ENCODE data around the gene HSD17B12.

DNA sequence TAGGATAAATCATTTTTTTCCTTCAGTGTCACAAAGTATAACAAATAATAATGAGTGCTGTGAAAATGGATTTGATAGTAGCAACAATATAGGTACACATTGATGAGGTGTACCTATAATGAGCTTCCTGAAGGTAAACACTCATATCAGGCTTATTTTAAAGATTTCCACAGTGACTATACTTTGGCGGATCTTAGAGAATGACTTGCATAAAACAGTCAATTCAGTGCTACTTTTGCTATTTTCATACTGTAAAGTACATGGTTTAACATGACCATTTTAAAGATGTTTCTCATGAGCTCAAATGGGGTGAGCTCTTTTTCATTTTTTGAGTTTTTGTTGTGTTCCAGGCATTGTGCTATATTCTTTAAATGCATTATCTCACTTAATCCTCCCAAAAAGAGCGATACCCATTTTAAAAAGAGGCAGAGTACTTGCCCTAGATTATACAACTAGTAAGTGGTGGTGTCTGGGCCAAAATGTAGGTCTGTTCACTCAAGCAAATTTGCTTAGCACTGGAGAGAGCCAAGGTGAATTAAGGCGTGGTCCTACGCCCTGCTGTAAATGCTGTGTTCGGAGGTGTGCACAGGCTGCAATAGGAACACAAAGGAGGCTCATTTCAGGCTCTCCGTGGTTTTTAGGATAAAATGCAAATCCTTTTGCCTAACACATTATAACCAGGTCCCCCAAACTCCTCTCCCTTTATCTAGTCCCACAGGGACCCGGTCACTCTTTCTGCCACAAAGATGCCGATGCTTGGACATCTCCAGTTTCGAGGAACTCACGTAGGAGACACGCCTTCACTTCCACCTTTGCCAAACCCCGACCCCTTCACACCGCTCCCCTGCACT is 199.5 kb downstream of the HSD17B12 start:
- TF ChIP-seq, protein P1, sequence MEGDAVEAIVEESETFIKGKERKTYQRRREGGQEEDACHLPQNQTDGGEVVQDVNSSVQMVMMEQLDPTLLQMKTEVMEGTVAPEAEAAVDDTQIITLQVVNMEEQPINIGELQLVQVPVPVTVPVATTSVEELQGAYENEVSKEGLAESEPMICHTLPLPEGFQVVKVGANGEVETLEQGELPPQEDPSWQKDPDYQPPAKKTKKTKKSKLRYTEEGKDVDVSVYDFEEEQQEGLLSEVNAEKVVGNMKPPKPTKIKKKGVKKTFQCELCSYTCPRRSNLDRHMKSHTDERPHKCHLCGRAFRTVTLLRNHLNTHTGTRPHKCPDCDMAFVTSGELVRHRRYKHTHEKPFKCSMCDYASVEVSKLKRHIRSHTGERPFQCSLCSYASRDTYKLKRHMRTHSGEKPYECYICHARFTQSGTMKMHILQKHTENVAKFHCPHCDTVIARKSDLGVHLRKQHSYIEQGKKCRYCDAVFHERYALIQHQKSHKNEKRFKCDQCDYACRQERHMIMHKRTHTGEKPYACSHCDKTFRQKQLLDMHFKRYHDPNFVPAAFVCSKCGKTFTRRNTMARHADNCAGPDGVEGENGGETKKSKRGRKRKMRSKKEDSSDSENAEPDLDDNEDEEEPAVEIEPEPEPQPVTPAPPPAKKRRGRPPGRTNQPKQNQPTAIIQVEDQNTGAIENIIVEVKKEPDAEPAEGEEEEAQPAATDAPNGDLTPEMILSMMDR (IDR thresholded peaks at IDR 0.05), result no peak
- TF ChIP-seq POLR2A (IDR thresholded peaks at IDR 0.05), result no peak

Measured in prostate gland (tissue), 2 donors.